HCT116 (cell line): ENCODE results near the gene MAP3K2.

ENCODE experiments used
- EZH2 ChIP-seq: fragments of 200-600 bp; sonication (generic); IDR thresholded peaks from 2 replicates; pipeline ENCODE4 v1.6.1; 2017; ENCODE audit warnings: antibody characterized with exemption, mixed run types
- EZH2phosphoT487 ChIP-seq: fragments of 200-600 bp; IDR thresholded peaks from 2 replicates; pipeline ENCODE4 v1.6.1; 2018; ENCODE audit warnings: antibody characterized with exemption, borderline replicate concordance
- JUND ChIP-seq: IDR thresholded peaks from 2 replicates; pipeline ENCODE4 v1.6.1; 2012
- POLR2A ChIP-seq: IDR thresholded peaks from 2 replicates; pipeline ENCODE4 v1.7.0; 2011; ENCODE audit warnings: borderline replicate concordance; ENCODE audit not compliant: insufficient read depth, insufficient read length; ENCODE audit errors: extremely low read depth
- POLR2AphosphoS5 ChIP-seq: IDR thresholded peaks from 2 replicates; pipeline ENCODE4 v1.6.1; 2011; ENCODE audit warnings: mild to moderate bottlenecking, low read depth, low read length, moderate library complexity
- SP1 ChIP-seq: IDR thresholded peaks from 2 replicates; pipeline ENCODE4 v1.6.1; 2012; ENCODE audit warnings: low read depth
- TCF7L2 ChIP-seq: IDR thresholded peaks from 2 replicates; pipeline ENCODE4 v1.7.0; 2011; ENCODE audit warnings: borderline replicate concordance, inconsistent platforms; ENCODE audit not compliant: insufficient read depth, insufficient read length; ENCODE audit errors: extremely low read depth
- YY1 ChIP-seq: IDR thresholded peaks from 2 replicates; pipeline ENCODE4 v1.6.1; 2011; ENCODE audit warnings: low read length, low read depth, moderate library complexity, mild to moderate bottlenecking; ENCODE audit not compliant: insufficient replicate concordance; ENCODE audit errors: extremely low read depth
- ZNF274 ChIP-seq: fragments of 200-500 bp; sonication (Bioruptor generic); IDR thresholded peaks from 2 replicates; pipeline ENCODE4 v1.6.1; 2014; ENCODE audit warnings: mild to moderate bottlenecking, low read depth, low read length, inconsistent platforms
- TF ChIP-seq, protein P1 (sequence below), 3 experiments: fragments of 200-600 bp in 1 of 3; sonication (generic) in 1 of 3; IDR thresholded peaks in 2 of 3; conservative IDR thresholded peaks in 1 of 3; 2 replicates each; pipeline ENCODE4 v1.5.1; 2012 to 2017; ENCODE audit warnings: low read depth in 2 of 3, low read length in 2 of 3, antibody characterized with exemption in 1 of 3, borderline replicate concordance in 1 of 3, control low read depth in 1 of 3, mild to moderate bottlenecking in 1 of 3, mixed read lengths in 1 of 3, mixed run types in 1 of 3, moderate library complexity in 1 of 3; ENCODE audit not compliant: insufficient read depth in 1 of 3

DNA sequence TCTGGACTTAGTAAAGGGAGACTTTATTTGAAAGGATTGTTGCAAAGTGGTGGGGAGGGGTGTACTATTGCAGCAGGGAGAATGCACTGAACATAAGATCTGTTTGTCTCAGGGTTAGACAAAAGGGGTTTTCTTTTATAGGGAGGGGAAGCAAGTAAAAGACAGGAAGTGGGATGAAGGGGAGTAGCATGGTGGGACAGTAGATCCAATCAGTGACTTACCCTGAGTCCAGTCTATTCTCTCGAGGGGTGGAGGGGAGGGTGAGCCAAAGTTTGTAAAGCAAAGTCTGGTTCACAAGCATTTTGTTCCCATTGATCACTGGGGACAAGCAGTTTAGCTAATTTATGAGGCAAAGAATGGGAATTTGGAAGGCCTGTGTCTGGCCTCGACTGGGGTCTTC is 132.6 kb downstream of the MAP3K2 start:
- TF ChIP-seq EZH2 (no peak), SP1 (no peak), YY1 (no peak), POLR2A (no peak), TCF7L2 (no peak), JUND (no peak), ZNF274 (no peak), POLR2AphosphoS5 (no peak), EZH2phosphoT487 (no peak)
- TF ChIP-seq, protein P1, sequence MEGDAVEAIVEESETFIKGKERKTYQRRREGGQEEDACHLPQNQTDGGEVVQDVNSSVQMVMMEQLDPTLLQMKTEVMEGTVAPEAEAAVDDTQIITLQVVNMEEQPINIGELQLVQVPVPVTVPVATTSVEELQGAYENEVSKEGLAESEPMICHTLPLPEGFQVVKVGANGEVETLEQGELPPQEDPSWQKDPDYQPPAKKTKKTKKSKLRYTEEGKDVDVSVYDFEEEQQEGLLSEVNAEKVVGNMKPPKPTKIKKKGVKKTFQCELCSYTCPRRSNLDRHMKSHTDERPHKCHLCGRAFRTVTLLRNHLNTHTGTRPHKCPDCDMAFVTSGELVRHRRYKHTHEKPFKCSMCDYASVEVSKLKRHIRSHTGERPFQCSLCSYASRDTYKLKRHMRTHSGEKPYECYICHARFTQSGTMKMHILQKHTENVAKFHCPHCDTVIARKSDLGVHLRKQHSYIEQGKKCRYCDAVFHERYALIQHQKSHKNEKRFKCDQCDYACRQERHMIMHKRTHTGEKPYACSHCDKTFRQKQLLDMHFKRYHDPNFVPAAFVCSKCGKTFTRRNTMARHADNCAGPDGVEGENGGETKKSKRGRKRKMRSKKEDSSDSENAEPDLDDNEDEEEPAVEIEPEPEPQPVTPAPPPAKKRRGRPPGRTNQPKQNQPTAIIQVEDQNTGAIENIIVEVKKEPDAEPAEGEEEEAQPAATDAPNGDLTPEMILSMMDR (IDR thresholded peaks at IDR 0.05 in 2 of 3, conservative IDR thresholded peaks at IDR 0.05 in 1 of 3; ENCODE audit: borderline replicate concordance in 1 of 3, insufficient read depth in 1 of 3, low read depth in 2 of 3, low read length in 2 of 3): no peak
